Tongue (tissue), 2 donors: Measurements from ENCODE around the gene KRTAP5-6. TPM values are rescaled to one million over a fixed set of nuclear protein-coding genes. Genes with fewer than 3 reads are reported as not detected.

Experiments
- DNase-seq: peaks from one replicate; pipeline ENCODE4 v3.0.0-alpha.2; 2015
- total RNA-seq: library from RNA; depleted of rRNA; stranded (reverse); fragments of >200 nt; gene quantifications from one replicate; pipeline ENCODE4 v1.2.3, GENCODE V29; 2014

Gene KRTAP5-6, protein sequence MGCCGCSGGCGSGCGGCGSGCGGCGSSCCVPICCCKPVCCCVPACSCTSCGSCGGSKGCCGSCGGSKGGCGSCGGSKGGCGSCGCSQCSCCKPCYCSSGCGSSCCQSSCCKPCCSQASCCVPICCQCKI
- not detected for total RNA-seq

GRCh38 chr11:1696608-1697570 is at the start of gene KRTAP5-6:
Gene KRTAP5-6, plus strand, starts transcription at chr11:1697195. Its CDS starts 51 bp downstream, at chr11:1697246.
- no peak for DNase-seq

DNA sequence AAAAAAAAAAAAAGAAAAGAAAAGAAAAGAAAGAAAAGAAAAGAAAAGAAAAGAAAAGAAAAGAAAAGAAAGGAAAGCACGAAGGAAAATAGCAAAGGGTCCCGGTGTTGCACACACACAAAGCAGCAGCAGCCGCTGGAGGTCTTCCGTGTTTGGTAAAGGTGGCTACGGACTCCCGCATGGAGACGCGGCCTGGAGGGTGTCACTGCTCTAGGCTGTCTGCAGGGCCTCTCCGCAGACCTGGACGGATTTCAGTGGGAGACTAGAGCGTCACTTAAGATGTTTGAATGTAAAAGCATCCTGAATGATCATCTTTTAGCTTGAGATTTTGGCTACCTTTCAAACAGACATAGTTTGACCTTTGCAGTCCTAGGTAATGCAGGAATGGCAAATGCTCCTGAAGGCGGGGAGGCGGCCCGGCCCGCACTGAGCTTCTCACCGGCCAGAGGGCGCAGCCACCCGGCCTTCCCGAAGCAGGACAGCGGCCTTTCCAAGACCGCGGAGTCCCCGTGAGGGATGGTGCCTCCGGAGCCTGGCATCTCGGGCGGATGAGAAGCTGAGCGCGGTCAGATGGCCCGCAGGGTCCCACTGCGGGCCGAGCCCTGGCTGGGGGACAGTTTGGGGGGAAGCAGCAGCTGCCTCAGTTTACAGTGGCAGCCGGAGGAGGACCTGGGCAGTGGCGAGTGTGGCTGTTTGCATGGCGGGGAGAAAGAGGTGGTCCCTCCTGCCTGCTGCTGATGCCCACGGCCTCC is 48.9 kb upstream of the KRTAP5-6 start:
- no peak for DNase-seq

- no peak for DNase-seq
Observed at GRCh38 chr11:1648653-1649420, 48.2 kb upstream of the KRTAP5-6 start.

DNA sequence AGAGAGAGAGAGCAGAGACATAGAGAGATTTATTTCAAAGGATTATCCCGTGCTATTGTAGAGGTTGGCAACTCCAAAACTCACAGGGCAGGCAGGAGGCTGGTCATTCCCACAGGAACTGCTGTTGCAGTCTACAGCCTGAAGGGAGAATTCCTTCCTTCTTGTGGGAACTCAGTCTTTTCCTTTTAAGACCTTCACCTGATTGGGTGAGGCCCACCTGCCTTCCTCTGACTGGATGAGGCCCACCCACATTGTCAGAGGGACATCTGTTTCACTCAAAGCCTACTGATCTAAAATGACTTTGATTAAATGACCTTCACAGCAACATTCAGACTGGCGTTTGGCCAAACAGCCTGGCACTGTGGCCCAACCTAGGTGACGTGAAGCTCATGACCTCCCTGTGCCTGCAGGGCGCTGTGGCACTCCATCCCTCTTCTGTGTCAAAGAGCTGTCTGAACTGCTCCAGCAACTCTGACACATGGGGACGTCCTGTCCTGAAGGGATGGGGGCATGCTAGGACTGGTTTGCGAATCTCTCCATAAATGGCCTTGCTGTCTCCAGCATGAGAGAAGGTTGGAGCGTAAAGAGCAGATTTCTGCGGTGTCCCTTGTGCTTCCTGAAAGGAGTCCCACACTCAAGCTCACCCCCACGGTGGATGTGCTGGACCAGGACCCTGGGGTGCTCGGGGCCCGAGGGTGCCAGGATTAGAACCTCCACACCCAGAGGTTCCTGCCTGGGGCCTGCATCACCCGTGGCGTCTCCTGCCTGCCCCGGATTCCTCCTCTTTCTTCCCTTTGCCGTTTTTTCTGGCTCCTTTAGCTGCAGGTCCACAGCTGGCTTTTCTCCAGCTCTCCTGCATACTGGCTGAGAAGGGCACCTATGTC is 46.7 kb upstream of the KRTAP5-6 start:
- no peak for DNase-seq

DNA sequence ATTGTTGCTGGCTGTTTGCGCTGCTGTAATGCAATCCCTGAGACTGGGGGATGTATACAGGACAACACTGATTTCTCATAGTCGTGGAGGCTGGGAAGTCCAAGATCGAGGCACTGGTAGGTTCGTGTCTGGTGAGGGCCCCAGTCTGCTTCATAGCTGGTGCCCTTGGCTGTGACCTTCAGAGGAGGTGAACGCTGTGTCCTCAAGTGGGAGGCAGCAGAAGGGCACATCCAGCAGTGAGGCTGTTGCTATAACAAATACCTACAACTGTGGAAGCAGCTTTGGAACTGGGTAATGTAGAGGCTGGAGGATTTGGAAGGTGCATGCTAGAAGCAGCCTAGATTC is 46.1 kb upstream of the KRTAP5-6 start:
- DNase-seq = no peak

DNA sequence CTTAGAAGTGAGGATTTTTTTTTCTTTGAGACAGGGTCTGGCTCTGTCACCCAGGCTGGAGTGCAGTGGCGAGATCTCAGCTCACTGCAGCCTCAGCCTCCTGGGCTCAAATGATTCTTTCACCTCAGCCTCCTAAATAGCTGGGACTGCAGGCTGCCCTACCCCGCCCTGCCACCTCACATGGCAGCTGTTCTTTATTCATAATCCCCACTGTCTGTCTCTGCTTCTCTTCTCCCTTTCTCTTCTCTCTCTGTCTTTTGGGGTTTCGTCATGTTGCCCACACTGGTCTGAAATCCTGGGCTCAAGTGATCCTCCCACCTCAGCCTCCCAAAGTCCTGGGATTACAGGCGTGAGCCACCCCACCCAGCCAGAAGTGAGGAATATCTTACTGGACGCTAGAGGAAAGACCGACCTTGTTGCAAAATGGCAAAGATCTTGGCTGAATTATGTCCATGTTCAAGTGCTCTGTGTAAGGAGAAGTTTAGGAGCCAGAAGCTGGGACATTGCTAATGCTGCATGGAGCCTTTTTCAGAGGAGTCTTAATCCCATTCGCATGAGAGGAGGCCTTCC is 45.5 kb upstream of the KRTAP5-6 start:
- DNase-seq = no peak

DNA sequence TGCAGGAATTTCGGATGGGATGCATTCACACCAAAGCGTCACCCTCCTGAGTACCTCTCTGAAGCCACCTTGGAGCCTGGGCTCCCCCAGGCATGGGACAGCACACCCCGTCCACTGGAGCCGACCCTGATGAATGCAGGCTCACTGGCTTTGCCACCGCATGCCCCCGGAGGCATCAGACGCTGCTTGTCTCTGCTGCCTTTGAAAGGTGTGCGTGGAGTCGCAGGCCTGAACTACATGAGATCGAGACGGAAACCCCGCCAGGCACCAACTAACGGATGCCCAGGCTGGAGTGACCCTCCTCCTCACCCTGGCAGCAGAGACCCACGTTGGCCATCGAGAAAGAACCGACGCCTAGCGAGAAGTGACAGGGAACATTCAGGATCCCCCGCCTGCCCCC is 45.0 kb upstream of the KRTAP5-6 start:
- DNase-seq = no peak

DNA sequence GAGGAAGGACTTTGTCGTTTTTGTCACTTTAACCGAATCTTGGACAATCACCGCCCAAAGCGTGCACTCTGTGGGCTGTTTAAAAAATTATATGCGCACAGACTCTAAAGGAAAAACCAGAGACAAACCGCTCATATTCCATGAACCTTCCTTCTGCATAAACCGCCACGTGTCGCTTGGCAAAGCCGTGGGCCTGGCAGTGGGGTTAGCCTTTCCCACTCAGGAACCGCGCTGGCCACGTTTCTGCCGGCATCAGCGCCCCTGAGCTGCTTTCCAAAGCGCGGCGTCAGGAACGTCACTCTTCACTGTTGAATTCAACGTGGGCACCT is 44.6 kb upstream of the KRTAP5-6 start:
- DNase-seq = no peak

GRCh38 chr11:1652771-1653540 is 44.0 kb upstream of the KRTAP5-6 start:
- peak; percentile 87 for DNase-seq

DNA sequence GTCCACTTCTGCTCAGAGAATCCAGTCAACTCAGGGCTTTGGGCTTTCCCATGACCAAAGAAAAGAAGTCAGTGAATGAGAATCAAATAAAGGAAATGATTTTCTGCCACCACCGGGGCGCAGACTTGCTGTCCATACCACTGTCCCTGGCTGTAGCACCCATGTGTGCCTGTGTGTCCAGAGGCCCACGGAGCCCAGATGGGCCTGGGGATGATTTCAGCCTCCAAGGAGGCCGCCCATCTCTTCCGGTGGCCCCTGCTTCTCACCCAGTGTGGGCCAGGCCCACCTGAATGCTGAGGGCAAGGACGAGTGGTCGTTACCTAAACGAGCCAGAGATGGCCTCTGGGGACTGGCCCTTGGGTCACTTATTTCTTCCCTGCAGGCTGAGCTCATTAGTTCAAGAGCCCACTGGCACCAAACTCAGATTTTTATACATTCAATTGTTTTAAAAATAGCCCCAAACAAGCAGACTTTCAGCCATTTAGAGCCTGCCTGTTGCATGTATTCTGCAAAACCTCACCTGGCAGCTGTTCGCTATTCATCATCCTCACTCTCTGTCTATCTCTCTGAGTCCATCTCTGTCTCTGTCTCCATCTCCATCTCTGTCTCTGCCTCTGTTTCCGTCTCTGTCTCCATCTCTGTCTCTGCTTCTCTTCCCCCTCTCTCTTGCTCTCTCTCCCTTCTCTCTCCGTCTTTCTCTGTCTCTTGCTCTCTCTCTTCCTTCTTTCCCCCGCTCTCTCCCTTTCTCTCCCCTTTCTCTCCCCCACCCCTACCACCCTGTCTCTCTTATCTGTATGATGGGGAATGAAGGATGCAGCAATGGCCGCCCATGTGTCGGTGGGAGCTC is 43.2 kb upstream of the KRTAP5-6 start:
- DNase-seq = peak; percentile 30

DNA sequence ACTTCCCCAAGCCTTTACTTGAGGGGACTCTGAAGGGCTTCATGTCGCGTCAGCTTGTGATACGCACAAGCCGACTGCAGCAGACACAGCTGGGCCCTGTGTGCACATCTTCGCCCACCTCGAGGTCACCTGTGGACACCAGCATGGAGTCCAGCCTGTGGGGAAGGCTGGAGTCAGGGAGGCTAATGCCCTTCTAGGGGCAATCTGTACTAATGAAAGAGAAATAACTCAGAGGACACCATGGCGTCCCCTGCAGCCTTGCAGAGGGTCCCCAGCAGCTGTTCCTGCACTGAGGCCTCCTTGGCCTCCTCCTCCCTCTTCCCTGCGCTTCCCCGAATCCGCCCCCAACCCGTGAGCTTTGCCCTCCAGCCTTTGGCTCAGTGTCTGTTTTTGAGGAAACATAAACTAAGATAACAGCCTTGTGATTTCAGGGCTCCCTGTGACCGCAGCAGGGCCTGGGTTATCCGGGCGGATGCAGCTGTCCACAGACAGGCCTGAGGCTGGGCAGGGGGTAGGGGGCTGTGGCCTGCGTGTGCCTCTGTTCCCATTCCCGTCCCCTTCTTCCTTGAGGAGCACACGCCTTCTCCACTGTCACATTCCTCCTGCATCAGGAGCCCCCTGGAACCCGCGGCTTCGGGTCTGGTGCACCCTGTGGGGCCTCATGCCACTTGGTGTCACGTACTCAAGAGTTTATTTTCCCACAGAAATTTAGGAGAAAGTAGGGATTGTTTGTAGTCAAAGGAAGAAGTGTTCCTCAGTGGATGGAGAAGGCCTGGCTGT is 42.4 kb upstream of the KRTAP5-6 start:
- peak; percentile 31 for DNase-seq

- DNase-seq = no peak
Observed at GRCh38 chr11:1655168-1656060, 41.6 kb upstream of the KRTAP5-6 start.

GRCh38 chr11:1656061-1656441 is 40.9 kb upstream of the KRTAP5-6 start:
- DNase-seq = no peak

DNA sequence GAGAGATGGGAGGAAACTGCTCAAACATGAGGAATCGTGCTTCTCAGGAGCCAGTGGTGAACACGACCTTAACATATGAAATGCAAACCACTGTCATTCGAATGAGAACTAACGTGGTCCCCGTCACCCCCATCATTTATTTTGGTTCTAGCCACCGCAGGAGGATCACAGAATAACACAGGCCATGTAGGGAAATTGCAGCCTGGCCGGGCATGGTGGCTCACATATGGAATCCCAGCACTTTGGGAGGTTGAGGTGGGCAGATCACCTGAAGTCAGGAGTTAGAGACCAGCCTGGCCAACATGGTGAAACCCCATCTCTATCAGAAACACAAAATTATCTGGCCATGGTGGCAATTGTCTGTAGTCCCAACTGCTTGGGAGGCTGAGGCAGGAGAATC is 40.3 kb upstream of the KRTAP5-6 start:
- DNase-seq = no peak

- DNase-seq = no peak
Observed at GRCh38 chr11:1659506-1659905, 37.5 kb upstream of the KRTAP5-6 start.

- no peak for DNase-seq
Observed at GRCh38 chr11:1660111-1660867, 36.7 kb upstream of the KRTAP5-6 start.
